Panc1 (cell line): Measurements from ENCODE around the gene KLHL8. TPM values are rescaled to one million over a fixed set of nuclear protein-coding genes. Genes with fewer than 3 reads are reported as not detected.

Source experiments
- ATAC-seq: fragments of 200-7000 bp; cut with Tn5 transposase; 2 replicates; pipeline ENCODE4 v1.9.1; 2020; ENCODE audit warnings: mild to moderate bottlenecking, moderate library complexity
- BruUV-seq: library from RNA; stranded (reverse); fragments of 400-500 nt; replicated peaks from 2 replicates; lab custom pipeline; 2021; lab: Mats Ljungman, UMichigan
- CTCF ChIA-PET: fragments of 300-600 bp; sonication (Branson Sonifier 250); formaldehyde crosslinking; loops from one replicate; lab custom pipeline; 2022; ENCODE audit warnings: antibody characterized with exemption; lab: Charles Lee
- POLR2A ChIA-PET: fragments of 300-600 bp; sonication (Branson Sonifier 250); formaldehyde crosslinking; loops from one replicate; lab custom pipeline; 2022; ENCODE audit warnings: antibody characterized with exemption; lab: Charles Lee
- DNase-seq: peaks from one replicate; pipeline ENCODE4 v3.0.0-alpha.2; 2010; ENCODE audit warnings: low read depth, low spot score
- H3K27ac ChIP-seq: 2 replicates; pipeline ENCODE4 v1.5.1; 2011; ENCODE audit warnings: mild to moderate bottlenecking, low read length, inconsistent platforms
- H3K27me3 ChIP-seq: fragments of 200-500 bp; sonication (Bioruptor generic); 2 replicates; pipeline ENCODE4 v1.6.0; 2014; ENCODE audit warnings: low read length, inconsistent platforms; ENCODE audit not compliant: control insufficient read depth, insufficient read depth
- H3K36me3 ChIP-seq: fragments of 200-500 bp; sonication (Bioruptor generic); 2 replicates; pipeline ENCODE4 v1.5.1; 2014; ENCODE audit warnings: inconsistent platforms, mild to moderate bottlenecking, low read length, moderate library complexity; ENCODE audit not compliant: control insufficient read depth, insufficient read depth
- H3K4me1 ChIP-seq: 2 replicates; pipeline ENCODE4 v1.5.1; 2011; ENCODE audit warnings: inconsistent platforms, mild to moderate bottlenecking, low read length, moderate library complexity; ENCODE audit not compliant: control insufficient read depth, insufficient read depth
- H3K4me3 ChIP-seq, 2 experiments: 2 replicates each; pipeline ENCODE4 v1.5.1; 2011 to 2012; ENCODE audit warnings: low read depth in 2 of 2, low read length in 2 of 2, mild to moderate bottlenecking in 2 of 2, inconsistent platforms in 1 of 2, moderate library complexity in 1 of 2
- H3K9me3 ChIP-seq: fragments of 200-500 bp; sonication (Bioruptor generic); 2 replicates; pipeline ENCODE4 v1.5.1; 2014; ENCODE audit warnings: low read depth, mild to moderate bottlenecking, inconsistent platforms, low read length, moderate library complexity; ENCODE audit not compliant: control insufficient read depth, insufficient read depth
- POLR2AphosphoS5 ChIP-seq: IDR thresholded peaks from 2 replicates; pipeline ENCODE4 v1.6.1; 2012; ENCODE audit warnings: mild to moderate bottlenecking, low read depth, low read length, moderate library complexity
- REST ChIP-seq, 2 experiments: IDR thresholded peaks; 2 replicates each; pipeline ENCODE4 v1.6.1; 2011 to 2012; ENCODE audit warnings: low read depth in 2 of 2, control low read depth in 1 of 2, low read length in 1 of 2, mild to moderate bottlenecking in 1 of 2, moderate library complexity in 1 of 2; ENCODE audit not compliant: insufficient read depth in 1 of 2
- SIN3A ChIP-seq: IDR thresholded peaks from 2 replicates; pipeline ENCODE4 v1.6.1; 2012; ENCODE audit warnings: low read depth, mild to moderate bottlenecking, low read length, moderate library complexity, borderline replicate concordance; ENCODE audit not compliant: insufficient read depth
- TCF7L2 ChIP-seq: IDR thresholded peaks from 2 replicates; pipeline ENCODE4 v1.6.1; 2011; ENCODE audit warnings: mild to moderate bottlenecking, low read depth, low read length, inconsistent platforms
- in situ Hi-C: cut with HindIII; loops from 2 replicates; pipeline ENCODE4 v1.10.0; 2016; ENCODE audit warnings: low sequenced_read_pairs, low pct_unique_long_range_greater_than_20kb
- intact Hi-C: fragments of 100-400 bp; cut with micrococcal nuclease; formaldehyde crosslinking; loops from one replicate; pipeline ENCODE4 v1.10.0; 2022; ENCODE audit not compliant: unreplicated experiment
- total RNA-seq: library from RNA; stranded (reverse); gene quantifications from one replicate; pipeline ENCODE4 v1.2.1, GENCODE V29; 2021; ENCODE audit not compliant: unreplicated experiment
- TF ChIP-seq, protein P1 (sequence below): fragments of 450-650 bp; IDR thresholded peaks from 2 replicates; pipeline ENCODE4 v1.5.1; 2017; ENCODE audit warnings: mild to moderate bottlenecking

Gene KLHL8
- total RNA-seq, 1 experiment from 2014 or later, result 9.0 TPM

- TF ChIP-seq TCF7L2 (no peak), REST (IDR thresholded peaks at IDR 0.05; ENCODE audit: insufficient read depth in 1 of 2, low read depth in 2 of 2, low read length in 1 of 2) (no peak), POLR2AphosphoS5 (no peak)
- TF ChIP-seq, protein P1, sequence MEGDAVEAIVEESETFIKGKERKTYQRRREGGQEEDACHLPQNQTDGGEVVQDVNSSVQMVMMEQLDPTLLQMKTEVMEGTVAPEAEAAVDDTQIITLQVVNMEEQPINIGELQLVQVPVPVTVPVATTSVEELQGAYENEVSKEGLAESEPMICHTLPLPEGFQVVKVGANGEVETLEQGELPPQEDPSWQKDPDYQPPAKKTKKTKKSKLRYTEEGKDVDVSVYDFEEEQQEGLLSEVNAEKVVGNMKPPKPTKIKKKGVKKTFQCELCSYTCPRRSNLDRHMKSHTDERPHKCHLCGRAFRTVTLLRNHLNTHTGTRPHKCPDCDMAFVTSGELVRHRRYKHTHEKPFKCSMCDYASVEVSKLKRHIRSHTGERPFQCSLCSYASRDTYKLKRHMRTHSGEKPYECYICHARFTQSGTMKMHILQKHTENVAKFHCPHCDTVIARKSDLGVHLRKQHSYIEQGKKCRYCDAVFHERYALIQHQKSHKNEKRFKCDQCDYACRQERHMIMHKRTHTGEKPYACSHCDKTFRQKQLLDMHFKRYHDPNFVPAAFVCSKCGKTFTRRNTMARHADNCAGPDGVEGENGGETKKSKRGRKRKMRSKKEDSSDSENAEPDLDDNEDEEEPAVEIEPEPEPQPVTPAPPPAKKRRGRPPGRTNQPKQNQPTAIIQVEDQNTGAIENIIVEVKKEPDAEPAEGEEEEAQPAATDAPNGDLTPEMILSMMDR, result no peak
- ATAC-seq (no peak), DNase-seq (no peak)
- H3K9me3 ChIP-seq, result no peaks in the 10 kb centered on the region
- intact Hi-C loops (no loop called here), in situ Hi-C loops (no loop called here)
- no peaks in the 10 kb centered on the region for H3K27me3 ChIP-seq
- no peak overlapping the region for H3K4me3 ChIP-seq
- H3K27ac ChIP-seq, result no peak overlapping the region
- POLR2A ChIA-PET, result no interaction called here
- H3K36me3 ChIP-seq, result no peaks in the 10 kb centered on the region
- CTCF ChIA-PET, result no interaction called here
- no TSS peak for BruUV-seq
- no peaks in the 10 kb centered on the region for H3K4me1 ChIP-seq
These were observed 35.3 kb upstream of the KLHL8 start for GRCh38 chr4:87255755-87256154.

- DNase-seq (no peak), ATAC-seq (no peak)
- TF ChIP-seq, protein P1, result no peak
- no peak for TF ChIP-seq TCF7L2
- no peak for TF ChIP-seq REST (IDR thresholded peaks at IDR 0.05; ENCODE audit: insufficient read depth in 1 of 2, low read depth in 2 of 2, low read length in 1 of 2)
- TF ChIP-seq SIN3A, result no peak
- no peak for TF ChIP-seq POLR2AphosphoS5
- Histone ChIP-seq H3K4me1 (no peaks in the 10 kb centered on the region), H3K9me3 (no peaks in the 10 kb centered on the region), H3K4me3 (no peak overlapping the region), H3K36me3 (no peaks in the 10 kb centered on the region), H3K27me3 (no peaks in the 10 kb centered on the region), H3K27ac (no peak overlapping the region)
- intact Hi-C loops, result no loop called here
- no TSS peak for BruUV-seq
- in situ Hi-C loops, result no loop called here
- CTCF ChIA-PET, result no interaction called here
- POLR2A ChIA-PET, result no interaction called here
These were observed 30.7 kb upstream of the KLHL8 start for GRCh38 chr4:87251106-87251505.
